Measurements from ENCODE around the gene GSN.

- TF ChIP-seq TRIM22 (IDR thresholded peaks at IDR 0.05) (no peak), ELF1 (CRISPR knock-in tag; IDR thresholded peaks at IDR 0.05) (no peak), ZNF121 (CRISPR knock-in tag; IDR thresholded peaks at IDR 0.05) (no peak), ZNF367 (CRISPR knock-in tag; IDR thresholded peaks at IDR 0.05; ENCODE audit: borderline replicate concordance) (no peak), ATAD3A (CRISPR knock-in tag; IDR thresholded peaks at IDR 0.05) (no peak), SMC3 (IDR thresholded peaks at IDR 0.05; ENCODE audit: low read length) (no peak), MXD4 (CRISPR knock-in tag; IDR thresholded peaks at IDR 0.05) (no peak), TCF7 (IDR thresholded peaks at IDR 0.05; ENCODE audit: low read depth) (no peak), NFYB (CRISPR knock-in tag; IDR thresholded peaks at IDR 0.05) (no peak), ZNF780A (CRISPR knock-in tag; IDR thresholded peaks at IDR 0.05) (no peak), MEIS2 (CRISPR knock-in tag; IDR thresholded peaks at IDR 0.05) (no peak), EZH2 (conservative IDR thresholded peaks at IDR 0.05; ENCODE audit: low read depth, low read length) (no peak)
Observed at GRCh38 chr9:121246821-121247561, 21.0 kb upstream of the GSN start.

Measured in HepG2 (cell line).